Epithelial cell of esophagus (primary cell): Measurements from ENCODE around the gene CBX7.

ENCODE experiments used
- DNase-seq: peaks from one replicate; pipeline ENCODE4 v3.0.0; 2010; ENCODE audit warnings: low read depth
- H3K4me3 ChIP-seq: 2 replicates; pipeline ENCODE4 v1.5.1; 2011; ENCODE audit warnings: mild to moderate bottlenecking, low read length, control low read depth
- CTCF ChIP-seq: IDR thresholded peaks from 2 replicates; pipeline ENCODE4 v1.5.1; 2011; ENCODE audit warnings: low read depth, mild to moderate bottlenecking, low read length, control low read depth, inconsistent platforms; ENCODE audit not compliant: insufficient read depth; ENCODE audit errors: missing control alignments

Gene CBX7

GRCh38 chr22:39149915-39150847, 2.3 kb downstream of the CBX7 start:
- TF ChIP-seq CTCF, result no peak
- no peak overlapping the region for H3K4me3 ChIP-seq
- DNase-seq, result no peak

- DNase-seq, result no peak
- TF ChIP-seq CTCF, result no peak
- no peak overlapping the region for H3K4me3 ChIP-seq
Measured at GRCh38 chr22:39148727-39149535, 3.5 kb downstream of the CBX7 start.

- DNase-seq, result no peak
- no peak for TF ChIP-seq CTCF
- H3K4me3 ChIP-seq, result no peak overlapping the region
Measured at GRCh38 chr22:39148026-39148726, 4.3 kb downstream of the CBX7 start.

- no peak overlapping the region for H3K4me3 ChIP-seq
- TF ChIP-seq CTCF, result no peak
- DNase-seq, result no peak
Measured at GRCh38 chr22:39147335-39148025, 5.0 kb downstream of the CBX7 start.

- DNase-seq, result no peak
- no peak overlapping the region for H3K4me3 ChIP-seq
- no peak for TF ChIP-seq CTCF
Measured at GRCh38 chr22:39146256-39147101, 6.0 kb downstream of the CBX7 start.
